Activated CD8-positive, alpha-beta memory T cell treated with anti-CD3 and anti-CD28 coated beads for 1 hour (primary cell): ENCODE data around the gene TRIM62.

Experiments used
- DNase-seq, 2 donors: peaks; one replicate each; pipeline ENCODE4 v3.0.0-alpha.2; 2020; ENCODE audit warnings: low read depth in 1 of 2; ENCODE audit errors: extremely low read depth in 1 of 2

The TRIM62 gene

GRCh38 chr1:33180911-33181890 lies 642 bp downstream of the TRIM62 start:
- peak; percentile 4 to 38 for DNase-seq

- peak in 1 of 2 donors; percentile 66 for DNase-seq
Observed at GRCh38 chr1:33180226-33180910, 1.5 kb downstream of the TRIM62 start.

- DNase-seq = no peak
Observed at GRCh38 chr1:33178836-33179439, 2.9 kb downstream of the TRIM62 start.

GRCh38 chr1:33177996-33178540 lies 3.8 kb downstream of the TRIM62 start:
- no peak for DNase-seq

GRCh38 chr1:33176887-33177286 lies 5.0 kb downstream of the TRIM62 start:
- no peak for DNase-seq

DNA sequence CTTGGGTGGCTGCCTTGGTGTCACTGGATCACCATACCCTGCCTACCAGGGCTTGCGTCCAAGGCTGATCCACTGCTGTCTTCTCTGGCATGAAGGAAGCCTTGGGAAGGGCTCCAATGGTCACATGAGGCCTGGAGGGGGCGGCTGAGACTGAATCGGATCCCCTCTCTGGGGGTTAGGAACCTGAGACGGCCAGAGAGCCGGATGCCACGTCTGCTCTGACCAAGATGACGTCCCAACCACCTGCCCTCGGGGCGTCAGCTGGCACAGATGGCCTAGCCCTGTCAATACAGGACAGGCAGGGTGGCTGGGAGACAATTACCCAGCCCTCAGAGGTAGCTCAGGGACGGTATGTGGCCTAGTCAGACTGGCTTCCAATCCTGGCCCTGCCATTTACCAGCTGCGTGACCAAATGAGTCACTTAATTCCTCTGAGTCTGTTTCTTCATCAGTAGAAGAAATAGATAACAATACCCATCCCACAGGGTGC lies 5.4 kb downstream of the TRIM62 start:
- no peak for DNase-seq

GRCh38 chr1:33175865-33176264 lies 6.0 kb downstream of the TRIM62 start:
- no peak for DNase-seq

DNA sequence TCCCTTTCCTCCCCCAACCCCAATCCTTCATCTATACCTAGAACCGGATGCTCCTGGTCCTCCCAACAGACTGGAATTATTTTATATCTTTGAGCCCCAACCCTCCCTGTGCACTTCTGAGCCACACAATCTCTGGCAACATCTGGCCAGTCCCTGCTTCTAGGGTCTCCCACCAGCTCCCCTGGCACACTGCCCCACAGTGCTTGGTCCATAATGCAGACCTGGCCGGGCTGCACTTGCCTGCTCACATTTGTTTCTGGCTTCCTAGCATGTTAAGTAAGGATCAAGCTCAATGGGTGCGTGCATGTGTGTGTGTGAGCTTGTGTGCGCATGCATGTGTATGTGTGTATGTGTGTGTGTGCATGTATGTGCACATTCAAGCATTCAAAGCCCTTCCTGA lies 8.8 kb downstream of the TRIM62 start:
- no peak for DNase-seq

- no peak for DNase-seq
Observed at GRCh38 chr1:33171977-33172813, 9.6 kb downstream of the TRIM62 start.

- DNase-seq = no peak
Observed at GRCh38 chr1:33170351-33171274, 11.2 kb downstream of the TRIM62 start.

DNA sequence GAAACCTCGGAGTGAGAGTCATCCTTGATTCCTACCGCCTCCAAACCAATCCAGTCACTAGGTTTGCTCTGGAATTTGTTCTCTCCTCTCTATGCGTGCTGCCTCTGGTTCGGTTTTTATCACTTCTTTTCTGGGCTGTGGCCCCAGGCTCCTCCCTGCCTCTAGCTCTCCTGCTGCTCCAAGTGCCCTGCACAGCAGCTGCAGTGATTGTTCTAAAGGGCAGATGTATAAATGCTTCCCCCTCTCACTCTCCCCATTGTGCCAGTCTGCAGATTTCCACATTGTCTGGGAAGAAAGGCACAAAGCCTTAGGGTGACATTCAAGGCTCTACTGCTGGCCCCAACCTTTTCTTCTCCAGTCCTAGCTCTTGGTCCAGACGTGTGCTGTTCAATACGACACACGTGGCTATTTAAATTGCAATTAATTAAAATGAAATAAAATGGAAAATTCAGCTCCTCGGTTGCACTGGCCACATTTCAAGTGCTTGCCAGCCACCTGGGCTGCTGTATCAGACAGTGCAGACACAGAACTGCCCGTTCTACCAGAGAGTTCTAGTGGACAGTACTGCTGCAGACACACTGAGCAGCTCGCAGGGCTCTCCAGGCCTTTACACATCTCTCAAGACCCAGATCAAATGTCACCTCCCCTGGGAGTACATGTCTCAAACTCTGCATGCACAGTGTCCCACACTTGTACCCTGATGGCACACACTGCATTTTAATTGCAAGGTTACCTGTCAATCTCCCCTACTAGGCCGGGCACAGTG lies 12.4 kb downstream of the TRIM62 start:
- no peak for DNase-seq

DNA sequence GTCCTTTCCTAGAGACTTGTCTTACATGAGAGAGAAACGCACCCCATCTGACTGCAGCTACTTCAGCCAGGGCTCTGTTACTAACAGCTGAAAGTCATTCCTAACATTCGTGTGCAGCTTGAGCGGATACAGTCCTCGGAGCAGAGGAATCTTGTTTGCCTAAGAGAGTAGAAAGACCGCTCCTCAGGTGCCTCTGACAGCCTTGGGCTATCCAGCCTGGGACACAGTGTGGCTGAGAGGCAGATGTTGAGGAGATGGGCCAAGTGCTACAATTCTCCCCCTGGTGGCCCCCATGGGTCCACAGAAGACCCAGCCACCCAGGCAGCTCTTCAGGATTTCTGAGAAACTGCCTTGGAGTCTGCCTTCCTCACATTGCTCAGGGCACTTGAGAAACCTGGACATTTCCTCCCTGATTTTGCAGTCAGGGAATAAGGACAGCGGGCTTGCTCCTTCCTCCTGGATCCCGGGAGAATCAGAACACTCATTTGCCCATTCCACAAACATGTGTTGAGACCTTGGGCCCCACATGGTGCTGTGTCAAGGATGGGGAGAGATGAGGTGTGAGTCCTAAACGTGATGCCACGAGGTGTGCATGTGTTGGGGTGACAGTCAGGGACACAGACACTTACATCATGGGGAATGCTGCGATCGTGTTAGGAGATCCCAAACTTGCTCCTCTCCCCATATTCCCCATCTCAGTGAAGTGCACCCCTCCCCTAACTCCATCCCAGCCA lies 13.1 kb downstream of the TRIM62 start:
- DNase-seq = no peak

DNA sequence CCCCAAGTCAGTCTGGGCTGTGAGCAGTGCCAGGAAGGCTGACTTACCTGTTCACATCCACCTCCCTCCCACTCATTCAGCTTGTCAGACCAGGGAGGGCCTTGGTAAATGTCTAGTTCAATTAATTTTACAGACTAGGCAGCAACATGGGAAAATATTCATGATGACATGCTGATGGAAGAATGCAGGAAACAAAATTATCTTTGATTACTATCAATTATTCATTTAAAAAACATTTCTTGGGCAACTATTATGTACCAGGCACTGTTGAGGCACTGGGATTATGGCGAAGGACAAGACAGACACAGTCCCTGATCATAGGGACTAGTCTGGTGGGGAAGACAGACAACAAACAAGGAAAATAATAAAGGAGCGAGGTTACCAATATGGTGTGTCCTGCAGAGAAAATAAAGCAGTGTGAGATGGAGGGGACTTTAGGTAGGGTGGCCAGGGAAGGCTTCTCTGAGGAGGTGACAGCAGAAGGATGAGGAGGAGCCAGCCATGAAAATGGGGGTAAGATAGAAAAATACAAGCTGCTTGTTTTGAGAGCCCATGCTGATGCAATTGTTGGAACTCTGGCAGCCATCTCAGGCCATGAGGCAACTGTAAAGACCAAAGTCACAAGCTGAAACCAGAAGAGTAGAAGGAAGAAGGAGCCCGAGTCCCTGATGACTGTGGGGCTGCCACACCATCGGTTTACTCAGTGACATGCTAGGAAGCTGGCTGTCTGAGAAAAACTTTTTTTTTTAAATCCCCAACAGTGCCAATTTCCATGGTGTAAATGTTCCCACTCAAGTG lies 14.0 kb downstream of the TRIM62 start:
- no peak for DNase-seq

DNA sequence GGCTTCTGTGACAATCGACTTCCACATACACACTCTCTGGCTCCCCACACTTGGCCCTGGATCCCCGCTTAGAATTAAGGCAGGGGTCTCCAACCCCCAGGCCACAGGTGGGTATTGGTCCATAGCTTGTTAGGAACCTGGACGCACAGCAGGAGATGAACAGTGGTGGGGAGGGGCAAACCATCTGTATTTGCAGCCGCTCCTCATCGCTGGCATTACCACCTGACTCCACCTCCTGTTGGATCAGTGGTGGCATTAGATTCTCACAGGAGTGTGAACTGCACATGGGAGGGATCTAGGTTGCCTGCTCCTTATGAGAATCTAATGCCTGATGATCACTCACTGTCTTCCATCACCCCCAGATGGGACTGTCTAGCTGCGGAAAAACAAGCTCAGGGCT lies 16.0 kb downstream of the TRIM62 start:
- DNase-seq = no peak

- no peak for DNase-seq
Observed at GRCh38 chr1:33165209-33165608, 16.6 kb downstream of the TRIM62 start.

DNA sequence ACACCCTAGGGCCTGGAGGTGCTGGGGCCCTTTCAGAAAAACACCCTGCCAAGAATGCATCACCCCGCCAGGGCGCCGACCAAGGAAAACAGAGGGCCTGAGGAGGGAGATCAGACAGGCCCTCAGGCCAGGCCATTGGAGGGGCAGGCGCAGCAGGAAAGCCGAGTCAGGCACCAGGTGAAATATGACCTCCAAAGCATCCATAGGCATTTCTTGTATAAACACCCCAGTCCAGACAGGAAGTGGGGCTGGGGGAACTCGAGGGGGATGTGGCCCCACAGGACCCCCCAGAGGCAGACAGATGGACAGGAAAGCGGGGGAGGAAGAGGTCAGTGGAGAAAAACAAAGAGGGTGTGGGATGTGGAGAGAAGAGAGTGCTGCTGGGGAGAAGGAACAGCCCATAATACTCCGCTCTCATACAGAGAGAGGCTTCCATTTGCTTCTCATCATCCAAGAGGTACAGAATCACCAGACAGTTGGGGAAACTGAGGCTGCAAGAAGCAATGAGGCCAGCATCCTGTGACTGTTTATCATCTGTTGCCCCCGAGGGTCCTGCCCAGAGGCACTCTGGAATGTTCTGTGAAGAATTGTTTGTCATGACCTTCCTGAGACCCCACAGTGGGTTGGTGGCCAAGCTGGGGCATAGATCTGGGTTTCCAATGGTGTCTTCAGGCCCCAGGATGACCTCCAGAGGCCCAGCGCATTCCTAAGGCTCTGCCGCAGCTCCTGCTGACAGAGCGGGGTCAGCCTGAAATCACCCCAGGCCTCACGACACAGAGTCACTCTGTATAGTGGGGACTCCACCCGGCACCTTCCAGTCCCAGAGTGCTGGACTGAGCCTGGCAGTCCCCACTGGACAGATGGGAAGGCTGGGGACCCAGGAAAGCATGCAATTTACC lies 18.0 kb downstream of the TRIM62 start:
- DNase-seq = no peak
